SHP77 (cell line): Measurements from ENCODE around the gene CBX5.
"Not testable (repeated sequence)": the region's sequence is repeated elsewhere in the genome, so short reads cannot be mapped to it uniquely, and the experiment has no call there.

ENCODE experiments used
- DNase-seq, 2 experiments: peaks; one replicate each; lab custom pipeline; 2025; lab: John Stamatoyannopoulos, UW

Gene CBX5

DNA sequence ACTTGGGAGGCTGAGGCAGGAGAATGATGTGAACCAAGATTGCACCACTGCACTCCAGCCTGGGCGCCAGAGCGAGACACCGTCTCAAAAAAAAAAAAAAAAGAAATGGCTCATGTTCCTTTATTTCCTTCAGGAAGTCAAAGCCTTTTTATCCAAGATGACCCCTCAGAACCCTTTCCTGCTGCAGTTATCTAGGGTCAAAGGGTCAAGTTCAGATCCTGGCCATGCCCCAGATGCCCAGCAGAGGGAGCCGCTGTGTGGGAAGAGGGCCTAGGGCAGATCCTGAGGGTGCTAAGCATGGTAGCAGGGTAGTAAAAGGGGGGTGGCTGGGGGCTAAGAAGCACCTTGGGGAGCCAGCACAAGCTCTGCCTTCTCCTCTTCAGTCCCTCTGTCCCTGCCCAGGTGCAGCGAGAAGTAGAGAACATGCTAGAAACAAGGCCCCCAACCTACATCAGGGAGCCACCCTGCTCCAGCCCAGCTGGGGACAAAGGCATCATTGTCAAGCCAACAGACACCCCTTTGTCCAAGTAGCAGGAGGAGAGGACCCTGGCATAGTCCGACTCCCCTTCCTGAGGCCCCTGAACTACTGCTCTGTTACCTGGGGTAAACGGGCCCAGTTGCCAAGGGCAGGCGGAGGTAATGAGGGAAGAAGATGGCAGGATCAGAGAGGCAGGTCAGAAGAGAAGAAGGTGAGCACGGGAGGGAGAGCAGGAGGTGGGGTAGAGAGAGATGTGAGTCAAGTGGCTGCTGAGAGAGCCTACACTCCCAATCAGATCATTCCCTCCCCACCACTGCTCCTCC lies 14.4 kb upstream of the CBX5 start:
- no peak for DNase-seq

GRCh38 chr12:54292931-54293241 lies 13.0 kb upstream of the CBX5 start:
- DNase-seq, result no peak

GRCh38 chr12:54292083-54292930 lies 12.4 kb upstream of the CBX5 start:
- no peak for DNase-seq

GRCh38 chr12:54287261-54288157 lies 7.6 kb upstream of the CBX5 start:
- DNase-seq, result no peak

DNA sequence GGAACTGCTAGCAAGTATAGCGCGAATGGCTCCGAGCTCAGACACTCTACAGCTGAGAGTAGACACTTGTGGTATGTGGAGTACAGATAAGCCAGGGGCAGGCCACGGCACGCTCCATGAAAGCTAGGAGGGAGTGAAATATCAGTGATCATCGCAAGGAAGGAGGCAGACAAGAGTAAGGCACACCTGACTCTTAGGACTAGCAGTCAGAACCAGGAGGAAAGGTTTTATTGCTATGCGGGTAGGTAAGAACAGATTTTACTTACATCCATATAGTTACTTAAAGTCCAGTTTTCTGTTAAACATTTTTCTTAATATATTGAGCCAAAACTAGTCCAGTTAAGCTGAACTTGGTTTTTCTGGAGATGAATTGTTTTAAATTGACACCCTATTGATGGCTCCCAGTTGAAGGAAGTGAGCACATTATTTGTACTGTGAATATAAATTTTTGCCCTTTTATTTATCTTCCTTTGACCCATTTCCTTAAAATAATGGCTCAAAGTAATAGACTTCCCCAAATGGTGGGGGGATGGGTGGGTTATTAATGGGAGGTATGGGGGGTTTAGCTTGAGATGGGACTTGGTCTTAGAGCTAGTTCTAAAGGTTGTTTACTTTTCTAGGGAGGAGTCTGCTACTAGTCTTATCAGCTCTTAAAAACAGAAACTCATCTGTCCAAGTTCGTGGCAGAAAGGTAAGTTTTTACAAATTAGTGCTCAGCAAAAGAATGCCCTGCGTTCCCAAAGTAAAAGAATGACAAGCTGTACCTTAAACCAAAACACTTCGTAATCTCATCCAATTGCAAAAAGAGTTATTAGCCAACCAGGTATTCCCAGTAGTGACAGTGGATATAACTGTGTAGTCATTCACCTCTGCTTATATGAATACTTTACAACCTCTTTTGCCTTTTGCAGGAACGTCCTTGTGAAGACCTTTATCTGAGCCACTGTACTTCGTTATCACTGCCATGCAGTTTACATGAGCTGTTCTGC lies 6.4 kb upstream of the CBX5 start:
- DNase-seq, result no peak

DNA sequence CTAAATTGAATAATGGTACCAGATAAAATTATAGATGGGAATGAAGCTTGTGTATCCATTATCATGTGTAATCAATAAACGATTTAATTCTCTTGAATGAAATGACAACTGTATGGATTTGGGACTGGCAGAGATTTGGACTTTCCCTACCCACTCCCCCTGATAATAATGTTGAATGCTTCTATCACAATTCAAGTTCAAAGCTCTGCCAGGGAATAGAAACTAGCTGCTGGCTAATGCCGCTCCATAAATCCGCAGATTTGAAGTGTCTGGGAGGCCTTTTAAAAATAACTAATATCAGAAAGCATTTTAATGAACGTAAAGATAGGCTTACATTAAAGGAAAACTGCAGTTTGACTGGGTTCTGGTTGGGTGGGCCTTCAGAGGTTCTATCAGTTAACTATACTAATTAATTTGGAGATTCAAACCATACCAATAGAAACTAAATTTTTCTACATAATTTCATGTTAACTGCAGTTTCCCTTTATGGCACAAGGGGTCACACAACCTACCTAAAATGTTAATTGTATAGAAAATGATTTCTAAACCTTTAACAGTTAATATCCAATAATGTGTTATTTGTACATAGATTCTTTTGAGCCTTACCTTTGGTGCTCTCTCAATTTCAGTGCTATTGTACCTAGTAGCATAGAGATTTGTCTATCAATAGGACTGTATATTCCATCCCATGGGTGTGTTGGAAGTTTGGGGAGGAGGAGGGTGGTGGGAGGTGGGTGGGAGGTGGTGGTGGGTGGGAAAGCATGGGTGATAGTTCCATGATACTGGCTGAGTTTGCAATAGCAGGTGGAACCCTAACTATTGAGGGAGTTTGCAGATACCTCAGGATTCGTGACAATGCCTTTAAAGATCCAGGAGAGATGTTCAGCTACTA lies 5.5 kb upstream of the CBX5 start:
- DNase-seq, result no peak

GRCh38 chr12:54284070-54284780 lies 4.3 kb upstream of the CBX5 start:
- not testable (repeated sequence) for DNase-seq

DNA sequence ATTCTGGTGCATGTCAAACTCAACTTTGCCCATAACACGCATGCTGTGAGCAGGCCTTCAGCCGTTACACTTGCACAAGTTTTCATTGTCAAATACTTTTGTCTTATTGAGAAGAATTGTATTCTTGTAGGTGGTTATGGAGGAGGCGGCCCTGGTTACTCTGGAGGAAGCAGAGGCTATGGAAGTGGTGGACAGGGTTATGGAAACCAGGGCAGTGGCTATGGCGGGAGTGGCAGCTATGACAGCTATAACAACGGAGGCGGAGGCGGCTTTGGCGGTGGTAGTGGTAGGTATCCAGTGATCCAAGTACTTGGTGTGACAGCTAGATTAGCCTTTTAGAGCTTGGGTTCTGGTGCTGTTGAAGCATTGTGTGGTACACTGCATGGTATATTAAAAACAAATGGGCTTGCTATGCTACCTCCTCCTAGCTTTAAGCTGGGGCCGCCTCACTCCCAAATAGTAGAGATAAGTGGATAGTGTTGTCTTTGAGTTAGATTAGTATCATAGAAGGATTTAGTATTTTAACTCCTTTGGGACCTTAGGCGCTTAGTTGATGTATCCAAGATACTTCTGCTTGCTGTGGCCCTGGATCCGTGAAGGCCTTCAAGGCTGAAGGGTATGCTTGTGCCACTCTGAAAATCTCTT lies 3.1 kb upstream of the CBX5 start:
- no peak for DNase-seq

DNA sequence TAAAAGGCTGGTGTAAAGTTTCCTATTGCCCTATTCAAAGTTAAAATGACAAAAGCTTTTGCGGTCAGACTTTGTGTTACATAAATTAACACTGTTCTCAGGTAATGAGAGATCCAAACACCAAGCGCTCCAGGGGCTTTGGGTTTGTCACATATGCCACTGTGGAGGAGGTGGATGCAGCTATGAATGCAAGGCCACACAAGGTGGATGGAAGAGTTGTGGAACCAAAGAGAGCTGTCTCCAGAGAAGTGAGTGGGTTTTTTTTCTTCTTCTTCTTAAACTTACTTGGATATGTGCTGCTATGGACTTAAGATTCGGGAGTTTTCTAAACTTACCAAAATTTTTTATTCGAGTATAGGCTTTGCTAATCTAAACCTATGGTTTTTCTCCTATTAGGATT lies 1.8 kb upstream of the CBX5 start:
- not testable (repeated sequence) for DNase-seq

- peak in 1 of 2 experiments; percentile 33 for DNase-seq
Observed at GRCh38 chr12:54281261-54281638, 1.3 kb upstream of the CBX5 start.

GRCh38 chr12:54280468-54281260 lies 742 bp upstream of the CBX5 start, which contains the start of gene HNRNPA1:
Gene HNRNPA1 (plus strand): TSS chr12:54280726. CDS start chr12:54280808, 82 bp downstream.
- DNase-seq, result peak; percentile 97 to 99

DNA sequence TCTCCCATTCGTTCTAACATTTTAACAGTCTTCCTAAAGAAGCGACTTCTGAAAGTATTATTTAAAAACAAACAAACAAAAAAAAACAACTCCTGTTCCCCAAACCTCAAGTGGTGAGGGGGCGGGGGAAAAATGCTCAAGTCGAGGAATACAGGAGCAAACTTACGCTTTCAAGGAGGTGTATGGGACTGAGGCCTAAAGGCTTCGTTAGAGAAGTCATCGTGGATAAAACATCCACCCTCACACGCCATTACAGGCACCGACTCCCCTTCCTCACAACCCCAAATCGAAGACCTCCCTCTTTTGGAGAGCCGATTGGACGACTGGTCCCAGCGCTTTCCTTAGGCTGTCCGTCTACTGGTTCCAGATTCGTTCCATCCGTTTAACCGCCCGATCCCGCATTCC lies 693 bp downstream of the CBX5 start:
- no peak for DNase-seq

DNA sequence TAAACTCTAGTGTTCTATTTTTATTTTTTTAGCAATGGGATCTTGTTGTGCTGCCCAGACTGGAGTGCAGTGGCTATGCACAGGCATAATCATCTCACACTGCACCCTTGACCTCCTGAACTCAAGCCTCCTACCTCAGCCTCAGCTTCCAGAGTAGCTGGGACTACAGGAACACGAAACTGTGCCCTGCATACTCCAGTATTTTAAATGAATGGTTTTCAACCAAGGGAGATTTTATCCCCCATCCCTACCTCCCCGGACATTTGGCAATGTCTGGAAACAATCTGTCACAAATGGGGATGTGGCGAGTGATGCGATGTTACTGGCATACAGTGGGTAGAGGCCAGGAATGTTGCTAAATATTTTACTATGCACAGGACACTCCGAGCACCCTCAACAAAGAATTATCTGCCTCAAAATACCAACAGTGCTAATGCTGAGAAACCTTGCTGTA lies 2.1 kb downstream of the CBX5 start:
- no peak for DNase-seq

DNA sequence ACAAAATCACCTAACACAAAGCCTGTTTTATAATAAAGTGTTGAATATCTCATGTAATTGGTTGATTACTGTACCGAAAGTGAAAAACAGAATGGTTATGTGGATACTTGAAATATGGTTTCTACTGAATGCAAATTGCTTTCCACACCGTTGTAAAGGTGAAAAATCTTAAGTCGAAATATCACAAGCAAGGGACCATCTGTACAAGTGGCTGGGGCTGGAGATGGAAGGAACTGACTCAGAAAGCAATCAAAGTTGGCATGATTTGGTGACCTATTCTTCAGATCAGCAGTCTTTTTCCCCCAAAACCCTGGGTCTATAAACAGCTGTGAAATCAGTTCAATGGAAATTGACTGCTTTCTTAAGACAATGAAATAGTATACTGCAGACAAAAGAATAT lies 3.6 kb downstream of the CBX5 start:
- DNase-seq, result no peak

GRCh38 chr12:54273981-54274380 lies 5.9 kb downstream of the CBX5 start:
- DNase-seq, result no peak

DNA sequence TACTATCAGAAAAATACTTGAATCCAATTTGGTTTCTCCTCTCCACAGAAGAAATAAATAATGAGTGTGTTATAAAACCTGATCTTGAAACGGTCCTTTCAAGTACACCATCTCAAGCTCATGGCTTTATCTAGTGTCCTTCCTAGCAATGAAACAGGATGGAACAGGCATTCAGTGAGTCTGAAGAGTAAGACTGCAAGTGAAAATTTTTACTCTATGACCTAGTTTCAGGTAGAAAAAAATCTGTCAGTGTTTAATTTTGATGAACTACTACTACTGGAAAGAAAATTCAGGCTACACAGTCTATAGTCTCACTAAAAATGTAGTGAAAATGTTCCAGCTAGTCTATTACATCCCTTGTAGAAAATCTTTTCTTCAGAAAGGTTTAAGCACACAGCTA lies 7.7 kb downstream of the CBX5 start:
- DNase-seq, result no peak

DNA sequence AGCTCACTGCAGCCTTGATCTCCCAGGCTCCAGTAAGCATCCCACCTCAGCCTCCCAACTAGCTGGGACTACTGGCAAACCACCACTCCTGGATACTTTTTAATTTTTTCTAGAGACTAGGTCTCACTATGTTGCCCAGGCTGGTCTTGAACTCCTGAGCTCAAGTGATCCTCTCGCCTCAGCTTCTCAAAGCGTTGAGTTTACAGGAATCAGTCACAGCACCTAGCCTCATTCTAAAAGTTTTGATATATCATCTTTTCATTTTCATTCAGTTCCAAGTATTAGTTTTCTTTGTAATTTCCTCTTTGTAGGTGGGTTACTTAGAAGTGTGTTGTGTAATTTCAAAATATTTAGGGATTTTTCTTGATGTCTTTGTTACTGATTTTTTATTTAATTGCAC lies 9.6 kb downstream of the CBX5 start:
- no peak for DNase-seq

- DNase-seq, result no peak
Observed at GRCh38 chr12:54266852-54267251, 13.1 kb downstream of the CBX5 start.
